Right lobe of liver (tissue), 6 donors: ENCODE measurements around the gene SRRM5. TPM values are rescaled to one million over a fixed set of nuclear protein-coding genes. Genes with fewer than 3 reads are reported as not detected.

Experiments
- ATAC-seq, 4 donors: fragments of 200-7000 bp; cut with Tn5 transposase; one replicate each; pipeline ENCODE4 v1.9.1; 2020; ENCODE audit warnings: mild to moderate bottlenecking in 4 of 4, moderate library complexity in 4 of 4
- DNase-seq, 3 donors: peaks; one replicate each; pipeline ENCODE4 v3.0.0-alpha.2; 2020
- H3K27ac ChIP-seq, 3 donors: fragments of 200-600 bp; one replicate each; pipeline ENCODE4 v1.8.0; 2022
- H3K27me3 ChIP-seq, 2 donors: fragments of 200-600 bp; one replicate each; pipeline ENCODE4 v1.8.0; 2022
- H3K36me3 ChIP-seq, 4 donors: fragments of 200-600 bp; sonication (generic) in 1 of 4; one replicate each; pipeline versions ENCODE4 v1.5.1 to v1.8.0; 2017 to 2022; ENCODE audit warnings: control low read depth in 1 of 4
- H3K4me1 ChIP-seq, 4 donors: fragments of 200-600 bp; sonication (generic) in 1 of 4; one replicate each; pipeline versions ENCODE4 v1.5.1 to v1.8.0; 2017 to 2022; ENCODE audit warnings: control low read depth in 1 of 4
- H3K4me3 ChIP-seq, 3 donors: fragments of 200-600 bp; one replicate each; pipeline ENCODE4 v1.8.0; 2022
- H3K9me3 ChIP-seq, 4 donors: fragments of 200-600 bp; sonication (generic) in 1 of 4; one replicate each; pipeline versions ENCODE4 v1.5.1 to v1.8.0; 2017 to 2022; ENCODE audit warnings: control low read depth in 1 of 4
- POLR2A ChIP-seq: fragments of 450-650 bp; IDR thresholded peaks from one replicate; pipeline ENCODE4 v1.6.1; 2017; ENCODE audit warnings: antibody characterized with exemption, mild to moderate bottlenecking
- WGBS: methylation state at CpG from one replicate; pipeline ENCODE4 v1.1.6; 2018; ENCODE audit warnings: low coverage, low lambda C conversion rate; ENCODE audit not compliant: insufficient coverage; ENCODE audit errors: missing lambda C conversion rate; 5-methylcytosine and 5-hydroxymethylcytosine counted together
- intact Hi-C, 2 donors: fragments of 100-400 bp; cut with DNase I; formaldehyde crosslinking; loops; one replicate each; pipeline versions ENCODE4 v1.11.2 to v1.14.1; 2022
- small RNA-seq, 2 experiments: library from RNA; depleted of rRNA; stranded (forward); fragments of <200 nt; gene quantifications; one replicate each; pipeline ENCODE3, GENCODE V24; 2016
- total RNA-seq, 6 experiments: library from RNA; depleted of rRNA in 2 of 6; stranded (reverse); fragments of >200 nt in 2 of 6; fragmentation: NEBNext Ultra II Directional in 3 of 6; extraction: Animal tissue kit (Norgen Biotek cat#: 25700) in 3 of 6; gene quantifications; one replicate each; pipeline versions ENCODE4 v1.1.0 to v1.2.4, GENCODE V29; 2016 to 2023
- TF ChIP-seq, protein P1 (sequence below), 4 donors: fragments of 200-600 bp in 3 of 4; fragments of 450-650 bp in 1 of 4; IDR thresholded peaks; one replicate each; pipeline versions ENCODE4 v1.5.1 to v1.8.0; 2016 to 2022; ENCODE audit warnings: antibody characterized with exemption in 4 of 4, mild to moderate bottlenecking in 2 of 4
- donor health status: DM: no; HTN: yes; CAD: no.
- donor health status: DM: no; HTN: no; CAD: no.
- donor health status: DM: no; HTN: no; CAD: no.
- donor health status: DM: no; HTN: yes; CAD: no.
- donor health status: DM: no; HTN: yes; CAD: no.

The SRRM5 gene
- total RNA-seq, 6 experiments from 2014 or later: 0.09 to 0.37 (median 0.18) TPM; not detected in 1

DNA sequence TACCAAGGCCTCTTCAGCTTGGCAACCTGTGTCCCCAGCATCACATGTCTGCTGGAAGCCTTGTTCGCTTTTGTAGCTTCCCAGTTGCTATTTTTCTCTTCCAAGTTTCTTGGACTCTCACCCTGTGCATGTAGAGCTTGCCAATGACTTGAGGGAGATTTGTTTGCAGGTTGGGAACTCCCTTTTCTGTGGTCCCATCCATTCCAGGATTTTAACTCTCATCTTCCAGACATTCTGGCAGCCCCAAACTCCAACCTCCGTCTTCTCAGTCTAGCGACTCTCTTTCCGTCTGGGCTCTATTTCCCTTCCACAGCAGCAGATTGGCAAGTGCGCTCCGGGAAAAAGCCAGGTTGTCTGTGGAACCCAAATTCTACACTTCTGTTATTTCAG lies 49.1 kb downstream of the SRRM5 start:
- no peak for TF ChIP-seq POLR2A
- TF ChIP-seq, protein P1, sequence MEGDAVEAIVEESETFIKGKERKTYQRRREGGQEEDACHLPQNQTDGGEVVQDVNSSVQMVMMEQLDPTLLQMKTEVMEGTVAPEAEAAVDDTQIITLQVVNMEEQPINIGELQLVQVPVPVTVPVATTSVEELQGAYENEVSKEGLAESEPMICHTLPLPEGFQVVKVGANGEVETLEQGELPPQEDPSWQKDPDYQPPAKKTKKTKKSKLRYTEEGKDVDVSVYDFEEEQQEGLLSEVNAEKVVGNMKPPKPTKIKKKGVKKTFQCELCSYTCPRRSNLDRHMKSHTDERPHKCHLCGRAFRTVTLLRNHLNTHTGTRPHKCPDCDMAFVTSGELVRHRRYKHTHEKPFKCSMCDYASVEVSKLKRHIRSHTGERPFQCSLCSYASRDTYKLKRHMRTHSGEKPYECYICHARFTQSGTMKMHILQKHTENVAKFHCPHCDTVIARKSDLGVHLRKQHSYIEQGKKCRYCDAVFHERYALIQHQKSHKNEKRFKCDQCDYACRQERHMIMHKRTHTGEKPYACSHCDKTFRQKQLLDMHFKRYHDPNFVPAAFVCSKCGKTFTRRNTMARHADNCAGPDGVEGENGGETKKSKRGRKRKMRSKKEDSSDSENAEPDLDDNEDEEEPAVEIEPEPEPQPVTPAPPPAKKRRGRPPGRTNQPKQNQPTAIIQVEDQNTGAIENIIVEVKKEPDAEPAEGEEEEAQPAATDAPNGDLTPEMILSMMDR (IDR thresholded peaks at IDR 0.05): no peak
- no peaks in the 10 kb centered on the region for H3K27me3 ChIP-seq
- no peak for ATAC-seq
- H3K36me3 ChIP-seq: no peaks in the 10 kb centered on the region
- intact Hi-C loops: no loop called here
- WGBS: 78% methylated on average over 6 of the region's 6 CpGs
- no peak for DNase-seq
- no peaks in the 10 kb centered on the region for H3K9me3 ChIP-seq
- no peaks in the 10 kb centered on the region for H3K4me1 ChIP-seq
- H3K27ac ChIP-seq: no peak overlapping the region
- no peak overlapping the region for H3K4me3 ChIP-seq

DNA sequence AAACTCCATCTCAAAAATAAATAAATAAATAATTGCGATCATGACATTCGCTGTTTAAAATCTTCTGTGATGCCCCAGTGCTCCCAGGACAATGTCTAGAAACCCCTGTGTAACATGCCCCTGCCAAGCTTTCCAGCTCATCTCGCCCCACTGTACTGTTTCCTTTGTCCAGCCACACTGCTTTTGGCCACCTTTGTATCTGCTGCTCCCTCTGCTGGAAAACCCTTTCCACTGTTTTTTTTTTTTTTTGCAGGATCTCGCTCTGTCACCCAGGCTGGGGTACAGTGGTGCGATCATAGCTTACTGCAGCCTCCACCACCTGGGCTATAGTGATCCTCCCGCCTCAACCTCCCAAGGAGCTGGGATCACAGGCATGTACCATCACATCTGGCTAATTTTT lies 50.6 kb downstream of the SRRM5 start:
- Histone ChIP-seq H3K27me3 (no peaks in the 10 kb centered on the region), H3K9me3 (no peaks in the 10 kb centered on the region), H3K4me3 (no peak overlapping the region), H3K4me1 (peaks cover 0 to under 1% (median 0%) of the 10 kb centered on the region in 4 donors), H3K36me3 (no peaks in the 10 kb centered on the region), H3K27ac (no peak overlapping the region)
- no peak for DNase-seq
- intact Hi-C loops: no loop called here
- TF ChIP-seq, protein P1 (IDR thresholded peaks at IDR 0.05): peak in 2 of 4 donors; percentile 26 to 35
- TF ChIP-seq POLR2A: no peak
- WGBS: 74% methylated on average over 5 of the region's 6 CpGs
- peak in 2 of 4 donors; percentile 23 to 34 for ATAC-seq

DNA sequence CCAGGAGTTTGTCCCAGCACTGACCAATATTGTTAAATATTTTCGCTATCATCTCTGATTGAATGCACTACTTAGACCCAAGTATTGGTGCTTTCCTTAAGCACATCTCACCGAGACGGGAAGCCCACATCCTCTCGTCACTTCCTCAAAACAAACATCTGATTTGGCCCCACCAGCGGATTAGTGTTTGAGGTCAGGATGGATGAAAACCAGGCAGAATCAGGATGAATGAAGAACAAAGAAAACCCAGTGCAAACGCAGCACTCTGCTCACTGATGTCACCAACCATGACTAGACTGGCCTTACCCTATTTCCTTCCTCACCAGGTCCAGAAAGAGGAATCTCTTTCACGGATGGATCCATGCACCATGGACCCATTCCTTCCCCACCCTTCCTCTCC lies 52.1 kb downstream of the SRRM5 start:
- no peaks in the 10 kb centered on the region for H3K27me3 ChIP-seq
- H3K27ac ChIP-seq: no peak overlapping the region
- intact Hi-C loops: no loop called here
- peaks cover 0 to 4% (median 0%) of the 10 kb centered on the region in 4 donors for H3K4me1 ChIP-seq
- no peak for TF ChIP-seq POLR2A
- TF ChIP-seq, protein P1 (IDR thresholded peaks at IDR 0.05): no peak
- ATAC-seq: no peak
- no peaks in the 10 kb centered on the region for H3K9me3 ChIP-seq
- no peaks in the 10 kb centered on the region for H3K36me3 ChIP-seq
- 29% methylated on average over 7 of the region's 7 CpGs for WGBS
- no peak for DNase-seq
- no peak overlapping the region for H3K4me3 ChIP-seq

Small RNAs within 50 kb of the gene (small RNA-seq; reads per million reads assigned to genes)
- gene RN7SL368P: 0 reads per million in 2 experiments

Other genes starting within 250 kb of the SRRM5 start
- not detected for gene TEX101, start 197.2 kb upstream of the SRRM5 start, total RNA-seq
- gene LYPD3, start 146.5 kb upstream of the SRRM5 start, total RNA-seq: under 1 TPM in 4 of 6 experiments, not detected in 2; 0.20 to 0.28 (median 0.25) TPM
- 10 to 100 TPM in 5 of 6 experiments, 1 to 10 TPM in 1; 9.6 to 15.0 (median 11.1) TPM for gene PHLDB3, start 107.3 kb upstream of the SRRM5 start, total RNA-seq
- 10 to 100 TPM; 26.4 to 60.8 (median 46.3) TPM for gene ETHE1, start 84.9 kb upstream of the SRRM5 start, total RNA-seq
- gene ZNF575, start 78.9 kb upstream of the SRRM5 start, total RNA-seq: under 1 TPM in 5 of 6 experiments, not detected in 1; 0.89 to 0.99 (median 0.95) TPM
- 1 to 10 TPM; 5.5 to 8.4 (median 7.5) TPM for gene XRCC1, start 36.6 kb upstream of the SRRM5 start, total RNA-seq
- gene PINLYP, start 36.3 kb upstream of the SRRM5 start, total RNA-seq: 1 to 10 TPM in 1 of 6 experiments, under 1 TPM in 4, not detected in 1; 0.58 to 1.5 (median 0.81) TPM
- gene IRGQ, start 16.0 kb upstream of the SRRM5 start, total RNA-seq: 10 to 100 TPM in 4 of 6 experiments, 1 to 10 TPM in 2; 9.1 to 18.6 (median 11.0) TPM
- gene ZNF576, start 15.5 kb upstream of the SRRM5 start, total RNA-seq: 10 to 100 TPM in 4 of 6 experiments, 1 to 10 TPM in 2; 7.7 to 15.8 (median 10.3) TPM
- gene ZNF428, start 7.5 kb downstream of the SRRM5 start, total RNA-seq: 10 to 100 TPM; 10.9 to 16.7 (median 13.3) TPM
- 1 to 10 TPM; 2.2 to 4.7 (median 3.7) TPM for gene CADM4, start 27.8 kb downstream of the SRRM5 start, total RNA-seq
- gene PLAUR, start 58.1 kb downstream of the SRRM5 start, total RNA-seq: 10 to 100 TPM in 1 of 6 experiments, 1 to 10 TPM in 4, under 1 TPM in 1; 0.90 to 13.3 (median 2.3) TPM
- not detected for gene IRGC, start 104.0 kb downstream of the SRRM5 start, total RNA-seq
- 10 to 100 TPM in 2 of 6 experiments, 1 to 10 TPM in 4; 6.5 to 13.5 (median 9.8) TPM for gene SMG9, start 142.9 kb downstream of the SRRM5 start, total RNA-seq
- gene KCNN4, start 168.9 kb downstream of the SRRM5 start, total RNA-seq: 1 to 10 TPM in 1 of 6 experiments, under 1 TPM in 4, not detected in 1; 0.18 to 1.4 (median 0.27) TPM
- gene LYPD5, start 190.4 kb downstream of the SRRM5 start, total RNA-seq: under 1 TPM in 2 of 6 experiments, not detected in 4; 0.80 to 0.87 TPM
- 1 to 10 TPM; 1.7 to 4.0 (median 2.2) TPM for gene ZNF283, start 215.2 kb downstream of the SRRM5 start, total RNA-seq